Mucosa of gallbladder (tissue), 1 donor: ENCODE results near the gene NFIA. TPM values are rescaled to one million over a fixed set of nuclear protein-coding genes. Genes with fewer than 3 reads are reported as not detected.
"Not testable (repeated sequence)": the region's sequence is repeated elsewhere in the genome, so short reads cannot be mapped to it uniquely, and the experiment has no call there.

ENCODE experiments used
- DNase-seq: peaks from one replicate; pipeline ENCODE4 v3.0.0-alpha.2; 2020; ENCODE audit warnings: low spot score
- total RNA-seq: library from RNA; stranded (reverse); gene quantifications from one replicate; pipeline ENCODE4 v1.2.1, GENCODE V29; 2021
- donor health status: DM: no; HTN: no; CAD: no.

NFIA gene
- total RNA-seq, 1 donor from 2014 or later: 82.8 TPM

- DNase-seq: peak; percentile 90
Measured at GRCh38 chr1:61453111-61453961, 371.0 kb downstream of the NFIA start.

GRCh38 chr1:61455400-61455799 is 373.0 kb downstream of the NFIA start:
- no peak for DNase-seq

- no peak for DNase-seq
Measured at GRCh38 chr1:61457526-61458040, 375.2 kb downstream of the NFIA start.

- no peak for DNase-seq
Measured at GRCh38 chr1:61459345-61459744, 377.0 kb downstream of the NFIA start.

GRCh38 chr1:61460191-61460590 is 377.8 kb downstream of the NFIA start:
- no peak for DNase-seq

GRCh38 chr1:61461406-61462384 is 379.3 kb downstream of the NFIA start:
- DNase-seq: no peak

- no peak for DNase-seq
Measured at GRCh38 chr1:61462628-61463027, 380.3 kb downstream of the NFIA start.

GRCh38 chr1:61463220-61463619 is 380.9 kb downstream of the NFIA start:
- no peak for DNase-seq

- not testable (repeated sequence) for DNase-seq
Measured at GRCh38 chr1:61467836-61468235, 385.5 kb downstream of the NFIA start.

- DNase-seq: no peak
Measured at GRCh38 chr1:61469365-61469764, 387.0 kb downstream of the NFIA start.

GRCh38 chr1:61472876-61473275 is 390.5 kb downstream of the NFIA start:
- no peak for DNase-seq

GRCh38 chr1:61474269-61474817 is 392.0 kb downstream of the NFIA start:
- no peak for DNase-seq

- DNase-seq: no peak
Measured at GRCh38 chr1:61474963-61475362, 392.6 kb downstream of the NFIA start.

- no peak for DNase-seq
Measured at GRCh38 chr1:61477301-61477700, 394.9 kb downstream of the NFIA start.

GRCh38 chr1:61480273-61480935 is 398.0 kb downstream of the NFIA start:
- DNase-seq: no peak

- DNase-seq: no peak
Measured at GRCh38 chr1:61481315-61481715, 399.0 kb downstream of the NFIA start.

- no peak for DNase-seq
Measured at GRCh38 chr1:61482170-61482734, 399.9 kb downstream of the NFIA start.

- no peak for DNase-seq
Measured at GRCh38 chr1:61486783-61487536, 404.6 kb downstream of the NFIA start.

- DNase-seq: no peak
Measured at GRCh38 chr1:61487801-61488200, 405.4 kb downstream of the NFIA start.

GRCh38 chr1:61490924-61491323 is 408.6 kb downstream of the NFIA start:
- DNase-seq: no peak
